Ramos (cell line): Measurements from ENCODE around the gene RUNDC1.
"Not testable (repeated sequence)": the region's sequence is repeated elsewhere in the genome, so short reads cannot be mapped to it uniquely, and the experiment has no call there.

Source experiments
- in situ Hi-C: fragments of 300-500 bp; cut with MboI; formaldehyde crosslinking; loops from one replicate; pipeline ENCODE4 v1.14.3; 2022; ENCODE audit warnings: low sequenced_read_pairs; ENCODE audit not compliant: unreplicated experiment

Gene RUNDC1

DNA sequence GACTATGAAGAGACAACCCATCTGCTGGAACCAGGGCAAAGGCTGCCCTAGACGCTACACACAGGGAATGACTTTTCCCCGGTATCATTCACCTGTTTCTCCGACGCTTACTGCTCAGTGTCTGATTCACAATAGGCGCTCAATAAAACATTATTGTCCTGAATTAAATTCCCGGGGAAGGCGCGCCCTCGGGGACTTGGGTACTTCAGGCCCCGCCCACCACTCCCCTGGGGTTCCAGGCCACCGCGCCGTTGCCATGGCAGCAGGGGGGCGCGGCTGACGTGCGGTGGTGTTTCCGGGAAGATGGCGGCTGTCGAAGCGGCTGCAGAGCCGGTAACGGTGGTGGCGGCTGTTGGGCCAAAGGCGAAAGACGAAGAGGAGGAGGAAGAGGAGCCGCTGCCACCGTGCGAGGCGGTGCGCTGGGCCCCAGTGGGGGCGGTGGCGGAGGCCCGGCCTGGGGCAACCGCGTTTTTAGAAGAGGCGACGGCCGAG is at the start of gene RUNDC1:
Gene RUNDC1 (plus strand): TSS at position 292 of the 492 bp plus-strand sequence. CDS start 12 bp downstream, at position 304.
- in situ Hi-C loops, result loop anchor here (10.0 kb wide), 1 partner anchor 406 kb away; the partner anchor contains the start of gene PSMC3IP

DNA sequence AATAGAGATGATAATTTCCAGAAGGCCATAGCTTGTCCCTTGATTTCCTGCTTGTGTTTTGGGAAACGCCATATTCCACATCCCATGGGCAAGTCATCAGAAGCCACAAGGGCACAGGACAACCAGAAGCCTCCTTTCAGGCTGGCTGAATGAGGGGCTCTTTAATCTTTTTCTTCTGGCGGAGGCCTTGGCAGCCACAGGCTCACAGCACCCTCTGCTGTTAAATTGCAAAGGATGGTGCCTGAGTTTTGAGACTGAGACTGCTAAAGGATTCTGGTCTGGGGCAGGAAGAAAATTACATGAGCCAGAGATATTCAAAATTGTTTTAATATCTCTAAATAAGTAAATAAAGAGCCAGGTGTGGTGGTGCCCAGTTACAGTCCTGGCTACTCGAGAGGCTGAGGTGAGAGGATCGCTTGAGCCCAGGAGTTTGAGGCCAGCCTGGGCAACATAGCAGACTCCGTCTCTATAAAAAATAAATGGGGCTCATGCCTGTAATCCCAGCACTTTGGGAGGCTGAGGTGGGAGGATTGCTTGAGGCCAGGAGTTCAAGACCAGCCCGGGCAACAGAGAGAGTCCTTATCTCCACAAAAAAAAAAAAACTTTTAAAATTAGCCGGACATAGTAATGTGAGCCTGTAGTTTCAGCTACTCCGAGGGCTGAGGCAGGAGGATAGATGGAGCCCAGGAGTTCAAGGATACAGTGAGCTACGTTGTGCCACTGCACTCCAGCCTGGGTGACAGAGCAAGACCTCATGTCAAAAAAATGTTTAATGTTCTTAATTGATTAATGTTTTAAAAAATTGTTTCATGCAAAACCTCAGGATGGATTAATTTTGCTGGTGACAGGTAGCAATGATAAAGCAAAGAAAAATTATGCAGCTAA is 42.4 kb upstream of the RUNDC1 start:
- in situ Hi-C loops, result loop anchor here (10.0 to 25.0 kb wide), 2 partner anchors 103 to 226 kb away; partner anchors contain the start of gene PSME3

DNA sequence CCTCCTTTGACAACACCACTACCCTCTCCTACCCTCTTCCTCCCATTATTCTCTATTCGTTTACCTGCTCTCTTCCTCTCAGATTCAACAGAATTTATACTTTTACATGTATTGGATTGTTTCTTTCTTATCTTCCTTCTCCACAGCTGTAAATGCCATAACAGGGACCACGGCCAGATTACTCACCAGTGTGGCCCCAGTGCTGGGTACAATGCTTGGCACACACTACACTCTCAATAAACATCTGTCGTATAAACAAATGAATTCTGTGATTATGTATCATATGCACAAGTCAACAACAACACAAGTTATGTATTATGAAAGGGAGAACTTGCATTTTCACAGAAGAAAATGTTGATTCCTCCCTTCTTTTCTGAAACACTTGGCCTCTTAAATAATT is 36.2 kb upstream of the RUNDC1 start:
- in situ Hi-C loops, result loop anchor here (25.0 kb wide), 1 partner anchor 232 kb away; no protein-coding TSS in a partner anchor

DNA sequence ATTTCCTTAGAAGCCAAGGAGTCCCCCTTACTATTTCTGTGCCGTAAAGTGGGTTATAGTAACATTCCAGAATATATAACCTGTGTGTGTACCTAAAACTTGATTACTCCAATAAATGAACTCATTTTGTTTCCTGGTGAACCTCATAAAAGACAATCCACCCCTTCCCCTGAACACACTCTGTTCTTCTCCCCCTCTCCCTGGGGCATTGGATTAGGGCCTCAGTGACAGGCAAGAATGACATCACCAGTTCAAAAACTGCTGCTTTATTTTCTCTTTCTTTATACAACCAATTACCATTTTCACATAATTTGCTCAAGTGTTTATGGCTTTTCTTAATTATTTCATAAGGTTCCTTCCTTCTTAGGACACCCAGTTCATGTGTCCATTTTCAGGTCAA is 33.6 kb upstream of the RUNDC1 start:
- in situ Hi-C loops, result loop anchor here (25.0 kb wide), 1 partner anchor 235 kb away; no protein-coding TSS in a partner anchor

DNA sequence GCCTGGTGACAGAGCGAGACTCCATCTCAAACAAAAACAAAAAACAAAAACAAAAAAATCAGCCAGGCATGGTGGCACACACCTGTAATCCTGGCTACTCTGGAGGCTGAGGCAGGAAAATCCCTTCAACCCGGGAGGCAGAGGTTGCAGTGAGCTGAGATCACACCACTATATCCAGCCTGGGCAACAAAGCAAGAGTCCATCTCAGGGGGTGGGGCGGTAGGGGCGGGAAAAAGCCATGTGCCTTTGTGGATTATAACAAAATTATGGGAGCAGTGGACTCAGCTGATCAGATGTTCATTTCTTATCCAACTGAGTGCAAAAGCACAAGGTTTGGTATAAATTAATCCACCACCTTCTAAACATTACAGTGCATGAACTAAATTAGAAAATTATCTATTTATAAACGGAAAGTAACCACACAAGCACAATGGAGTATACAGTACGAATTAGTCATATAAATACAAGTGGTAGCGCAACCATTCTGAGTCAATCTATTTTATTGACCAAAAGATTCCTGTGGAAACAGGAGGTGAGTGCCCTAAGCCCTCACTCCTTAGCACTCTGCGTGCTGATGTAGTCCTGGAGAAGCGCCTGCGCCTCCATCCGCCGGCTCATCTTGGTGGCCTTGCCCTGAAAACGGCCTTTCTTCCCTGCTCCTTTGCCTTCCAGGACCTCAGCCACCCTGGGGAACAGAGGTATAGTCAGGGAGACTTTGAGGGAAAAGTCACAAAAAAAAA is 30.2 kb upstream of the RUNDC1 start:
- in situ Hi-C loops, result loop anchor here (10.0 kb wide), 1 partner anchor 55 kb away; no protein-coding TSS in a partner anchor

DNA sequence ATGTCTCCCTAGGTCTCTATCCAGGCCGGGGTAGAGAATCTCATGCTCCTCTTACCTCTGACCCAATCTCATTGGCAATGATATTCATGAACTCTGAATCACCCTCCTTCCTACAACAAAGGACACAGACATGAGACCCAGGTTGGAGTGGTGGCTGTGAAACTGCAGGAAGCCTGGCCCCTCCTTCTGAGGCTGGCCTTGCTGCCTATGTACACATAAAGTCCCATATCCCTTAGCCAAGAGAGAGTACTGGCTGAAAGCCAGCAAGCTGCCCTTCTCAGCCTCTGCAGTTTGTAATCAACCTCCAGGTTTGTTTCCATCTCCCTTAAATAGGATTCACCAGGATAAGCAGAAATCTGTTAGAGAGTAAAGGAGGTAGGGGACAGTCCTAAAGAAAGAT is 26.7 kb upstream of the RUNDC1 start:
- in situ Hi-C loops, result loop anchor here (10.0 kb wide), 1 partner anchor 59 kb away; no protein-coding TSS in a partner anchor

DNA sequence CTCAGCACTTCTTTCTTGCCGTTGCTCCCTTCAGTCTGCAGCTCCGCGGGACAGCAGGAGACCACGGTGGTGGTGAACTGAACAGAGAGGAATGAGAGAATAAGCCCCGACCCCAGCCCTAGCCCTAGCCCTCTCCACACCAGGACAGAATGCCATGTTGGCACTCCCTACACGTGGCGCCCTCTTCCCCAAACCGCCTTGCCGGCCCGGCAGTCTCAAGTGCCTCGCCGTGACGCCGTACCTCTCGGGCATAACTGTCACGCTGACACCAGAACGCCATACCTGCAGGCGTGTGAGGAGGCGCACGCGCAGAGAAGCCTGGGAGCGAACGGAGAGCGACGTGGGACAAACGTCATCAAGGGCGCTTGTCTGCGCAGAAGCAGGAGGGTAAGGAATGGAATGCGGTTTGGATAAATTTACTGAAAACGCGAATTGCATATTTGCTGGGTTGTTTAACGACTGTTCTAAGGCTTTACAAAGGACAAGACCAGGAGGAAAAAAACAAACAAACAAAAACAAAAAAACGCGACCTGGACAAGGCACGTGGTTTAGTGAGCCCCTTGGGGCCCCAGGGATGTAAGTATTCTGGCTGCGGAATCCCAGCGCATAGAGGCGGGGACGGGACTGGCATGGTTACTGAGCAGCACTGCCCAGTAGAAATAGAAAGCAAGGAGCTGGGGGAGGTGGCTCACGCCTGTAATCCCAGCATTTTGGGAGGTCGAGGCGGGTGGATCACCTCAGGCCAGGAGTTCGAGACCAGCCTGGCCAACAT is 16.0 kb upstream of the RUNDC1 start, which contains the start of gene AARSD1:
Gene AARSD1 (minus strand): TSS at position 294 of the 772 bp plus-strand sequence. CDS start 14 bp downstream, at position 280.
- in situ Hi-C loops, result no loop called here

DNA sequence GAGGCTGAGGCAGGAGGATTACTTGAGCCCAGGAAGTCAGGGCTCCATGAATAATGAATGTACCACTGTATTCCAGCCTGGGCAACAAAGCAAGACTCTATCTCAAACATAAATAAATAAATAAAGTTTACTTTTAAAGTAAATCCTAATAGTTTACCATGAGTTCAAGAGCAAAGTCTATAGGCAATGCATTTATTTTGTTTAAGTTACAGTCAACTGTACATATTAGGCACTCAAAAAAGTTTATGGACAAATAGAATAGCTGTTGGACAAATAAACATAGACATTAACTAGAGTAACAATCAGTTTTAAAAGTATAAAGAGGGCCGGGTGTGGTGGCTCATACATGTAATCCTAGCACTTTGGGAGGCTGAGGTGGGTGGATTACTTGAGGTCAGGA is 12.4 kb upstream of the RUNDC1 start:
- in situ Hi-C loops, result no loop called here

DNA sequence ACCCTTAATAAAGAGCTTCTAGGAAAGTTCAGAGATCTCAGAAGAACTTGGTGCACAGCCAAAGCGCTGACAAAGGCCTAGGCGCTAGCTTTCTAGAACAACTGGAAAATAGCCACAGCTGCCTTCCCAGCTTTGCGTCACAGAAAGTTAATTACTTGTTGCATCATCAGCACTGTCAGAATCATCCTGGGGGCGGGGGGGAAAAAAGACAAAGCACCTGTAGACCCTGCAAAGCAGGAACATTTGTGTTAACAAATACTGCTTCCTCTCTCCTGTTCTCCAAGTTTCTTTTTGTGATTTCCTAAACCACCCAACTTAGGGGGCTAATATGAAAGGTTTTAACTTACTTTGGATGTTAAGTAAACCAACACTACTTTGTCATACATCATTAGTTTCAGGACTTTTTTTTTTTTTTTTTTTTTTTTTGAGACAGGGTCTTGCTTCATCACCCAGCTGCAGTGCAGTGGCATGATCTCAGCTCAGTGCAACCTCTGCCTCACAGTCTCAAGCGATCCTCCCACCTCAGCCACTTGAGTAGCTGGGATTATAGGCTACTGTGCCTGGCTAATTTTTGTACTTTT is 11.3 kb upstream of the RUNDC1 start:
- in situ Hi-C loops, result no loop called here

DNA sequence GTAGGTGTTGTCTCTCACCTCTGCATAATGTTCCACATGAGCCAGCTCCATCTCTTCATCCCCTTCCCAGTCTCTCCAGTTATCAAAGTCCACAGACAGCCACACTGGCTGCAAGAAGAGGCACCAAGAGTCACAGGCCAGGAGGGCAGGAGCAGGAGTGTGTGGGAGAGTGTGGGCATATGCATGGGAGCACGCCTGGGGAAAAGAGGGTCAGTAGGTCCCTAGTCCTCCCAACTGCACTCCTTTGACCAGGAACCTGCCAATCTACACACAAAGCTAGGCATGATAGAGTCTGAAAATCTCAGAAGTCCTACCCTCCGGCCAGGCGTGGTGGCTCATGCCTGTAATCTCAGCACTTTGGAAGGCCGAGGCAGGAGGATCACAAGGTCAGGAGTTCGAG is 8.8 kb upstream of the RUNDC1 start:
- in situ Hi-C loops, result no loop called here

DNA sequence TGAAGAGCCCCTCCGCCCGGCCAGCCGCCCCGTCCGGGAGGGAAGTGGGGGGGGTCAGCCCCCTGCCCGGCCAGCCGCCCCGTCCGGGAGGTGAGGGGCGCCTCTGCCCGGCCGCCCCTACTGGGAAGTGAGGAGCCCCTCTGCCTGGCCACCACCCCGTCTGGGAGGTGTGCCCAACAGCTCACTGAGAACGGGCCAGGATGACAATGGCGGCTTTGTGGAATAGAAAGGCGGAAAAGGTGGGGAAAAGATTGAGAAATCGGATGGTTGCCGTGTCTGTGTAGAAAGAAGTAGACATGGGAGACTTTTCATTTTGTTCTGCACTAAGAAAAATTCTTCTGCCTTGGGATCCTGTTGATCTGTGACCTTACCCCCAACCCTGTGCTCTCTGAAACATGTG is 7.0 kb upstream of the RUNDC1 start:
- in situ Hi-C loops, result not testable (repeated sequence)

DNA sequence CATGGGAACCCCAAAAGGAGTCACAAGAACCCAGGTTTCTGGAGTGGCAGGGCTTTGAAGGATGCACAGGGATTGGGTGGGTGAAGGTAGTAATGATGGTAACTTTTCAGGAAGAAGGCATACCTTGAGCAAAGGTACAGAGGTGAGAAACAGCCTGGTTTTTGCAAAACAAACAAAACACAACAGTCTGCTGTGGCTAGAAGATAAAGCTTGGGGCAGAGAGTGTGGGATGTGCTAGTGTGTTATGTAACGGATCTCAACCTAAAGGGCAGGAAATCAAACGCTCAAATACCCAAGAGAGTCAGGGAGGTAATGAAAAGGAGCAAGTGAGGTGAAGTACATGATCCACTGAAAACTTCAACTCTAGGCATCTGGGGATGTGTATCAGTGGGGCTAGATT is 5.1 kb upstream of the RUNDC1 start:
- in situ Hi-C loops, result no loop called here

DNA sequence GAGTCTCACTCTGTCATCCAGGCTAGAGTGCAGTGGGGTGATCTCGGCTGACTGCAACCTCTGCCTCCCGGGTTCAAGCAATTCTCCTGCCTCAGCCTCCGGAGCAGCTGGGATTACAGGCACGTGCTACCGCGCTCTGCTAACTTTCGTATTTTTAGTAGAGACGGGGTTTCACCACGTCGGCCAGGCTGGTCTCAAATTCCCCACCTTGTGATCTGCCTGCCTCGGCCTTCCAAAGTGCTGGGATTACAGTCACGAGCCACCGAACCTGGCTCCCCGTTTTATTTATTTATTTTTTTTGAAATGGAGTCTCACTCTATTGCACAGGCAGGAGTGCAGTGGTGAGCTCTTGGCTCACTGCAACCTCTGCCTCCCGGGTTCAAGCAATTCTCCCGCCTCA is 4.7 kb upstream of the RUNDC1 start:
- in situ Hi-C loops, result not testable (repeated sequence)

DNA sequence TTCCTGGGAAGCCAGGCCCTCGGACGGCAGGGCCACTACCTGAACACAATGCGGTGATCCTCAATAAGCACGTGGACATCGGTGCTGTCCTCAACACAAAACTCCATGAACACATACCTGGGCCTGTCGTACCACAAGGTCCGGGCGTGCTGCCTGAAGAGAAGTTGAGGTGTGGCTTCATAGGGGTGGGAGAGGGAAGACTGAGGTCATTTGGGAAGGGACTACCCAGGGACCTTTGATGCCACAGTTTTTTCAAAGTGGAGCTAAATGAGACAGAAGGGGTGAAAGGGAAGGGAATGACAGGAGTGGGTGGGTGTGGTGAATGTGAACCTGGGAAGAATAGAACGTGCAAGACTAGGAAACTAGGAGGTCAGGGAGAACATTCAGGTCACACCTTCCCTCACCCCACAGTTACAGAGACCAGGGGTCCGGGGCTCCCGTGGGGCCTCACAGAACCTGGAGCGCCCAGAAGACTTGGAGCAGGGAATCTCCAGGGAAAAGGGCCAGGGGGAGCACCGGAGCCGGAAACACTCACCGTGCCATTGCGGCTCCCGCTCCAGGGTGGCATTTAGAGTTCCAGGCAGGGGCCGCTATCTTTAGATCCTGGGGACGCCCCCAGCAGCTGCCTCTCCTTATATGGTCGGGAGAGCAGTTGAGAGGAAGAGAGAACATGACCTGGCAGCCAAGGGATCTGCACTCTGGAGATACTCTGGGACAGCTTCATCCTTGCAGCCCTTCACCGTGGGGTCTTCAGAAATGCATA is 673 bp upstream of the RUNDC1 start, which contains the start of gene PTGES3L:
Gene PTGES3L (minus strand): TSS at position 570 of the 763 bp plus-strand sequence. CDS start 27 bp downstream, at position 543.
- in situ Hi-C loops, result loop anchor here (10.0 kb wide), 1 partner anchor 405 kb away; the partner anchor contains the start of gene PSMC3IP

DNA sequence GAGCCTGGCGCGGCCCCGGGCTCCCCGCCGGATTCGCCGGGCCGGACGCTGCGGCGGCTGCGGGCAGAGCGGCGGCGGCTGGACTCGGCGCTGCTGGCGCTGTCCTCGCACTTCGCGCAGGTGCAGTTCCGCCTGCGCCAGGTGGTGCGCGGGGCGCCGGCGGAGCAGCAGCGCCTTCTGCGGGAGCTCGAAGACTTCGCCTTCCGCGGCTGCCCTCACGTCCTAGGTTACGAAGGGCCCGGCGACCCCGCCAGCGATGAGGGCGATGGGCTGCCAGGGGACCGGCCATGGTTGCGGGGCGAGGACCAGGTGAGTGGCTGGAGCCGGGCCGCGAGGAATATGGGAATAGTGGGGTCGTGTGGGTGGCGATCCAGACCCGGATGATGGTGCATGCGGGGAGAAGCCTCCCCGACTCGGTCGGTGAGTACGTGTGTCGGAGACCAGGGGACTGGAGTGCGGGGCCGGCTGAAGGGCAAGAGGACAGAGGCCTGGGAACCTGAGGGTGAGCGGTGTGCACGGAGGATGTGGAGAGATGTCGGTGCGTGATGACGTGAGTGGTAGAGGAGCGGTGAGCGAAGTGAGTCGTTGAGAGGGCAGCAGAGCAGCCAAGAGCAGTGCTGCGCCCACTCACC is 517 bp downstream of the RUNDC1 start:
- in situ Hi-C loops, result loop anchor here (10.0 kb wide), 1 partner anchor 406 kb away; the partner anchor contains the start of gene PSMC3IP

DNA sequence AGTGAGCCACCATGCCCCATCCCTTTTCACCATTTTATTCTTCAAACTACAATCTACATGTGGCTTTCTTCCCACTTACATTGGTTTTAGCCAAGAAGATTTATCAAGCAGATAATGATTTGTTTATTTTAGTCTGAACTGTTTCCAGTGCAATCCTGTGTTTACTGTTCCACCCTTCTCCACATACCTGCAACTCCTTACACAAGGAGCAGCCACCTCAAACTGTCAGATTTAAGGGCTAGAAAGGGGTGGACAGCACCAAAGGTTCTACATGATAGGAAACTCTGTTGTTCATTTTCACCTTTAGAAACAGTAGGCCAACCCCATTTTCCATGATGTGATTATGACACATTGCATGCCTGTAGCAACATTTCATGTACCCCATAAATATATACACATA is 1.9 kb downstream of the RUNDC1 start:
- in situ Hi-C loops, result loop anchor here (10.0 kb wide), 1 partner anchor 407 kb away; the partner anchor contains the start of gene PSMC3IP

DNA sequence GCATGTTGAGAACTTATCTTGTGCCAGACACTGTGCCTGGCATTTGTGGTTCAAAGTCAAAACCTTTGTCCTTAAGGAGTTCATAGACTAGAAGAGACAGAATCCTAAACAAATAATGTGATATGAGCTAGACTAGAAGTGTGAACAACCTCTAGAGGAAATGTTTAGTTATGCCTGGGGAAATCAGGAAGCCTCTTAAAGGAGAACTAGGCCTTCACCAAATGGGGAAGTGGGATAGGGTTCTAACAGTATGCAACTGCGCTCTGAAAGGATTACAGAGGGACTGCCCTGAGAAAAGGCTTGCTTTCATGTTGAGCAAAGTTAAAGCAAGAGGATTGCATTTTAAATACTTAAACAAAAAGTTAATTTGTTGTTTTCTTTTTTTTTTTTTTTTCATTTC is 4.9 kb downstream of the RUNDC1 start:
- in situ Hi-C loops, result loop anchor here (10.0 kb wide), 1 partner anchor 410 kb away; the partner anchor contains the start of gene PSMC3IP

DNA sequence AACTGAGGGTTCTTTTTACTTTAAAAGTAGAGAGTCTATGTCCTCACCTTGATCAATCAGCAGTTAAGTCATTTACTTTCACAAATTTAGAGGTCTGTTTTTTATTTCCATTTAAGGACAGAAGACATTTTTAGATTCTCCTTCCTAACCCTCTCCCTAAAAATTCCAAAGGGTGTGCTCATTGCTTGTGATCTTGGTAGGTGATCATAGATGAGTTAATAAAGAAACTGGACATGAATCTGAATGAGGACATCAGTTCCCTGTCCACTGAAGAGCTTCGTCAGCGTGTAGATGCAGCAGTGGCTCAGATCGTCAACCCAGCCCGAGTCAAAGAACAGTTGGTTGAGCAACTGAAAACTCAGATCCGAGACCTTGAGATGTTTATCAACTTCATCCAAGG is 8.8 kb downstream of the RUNDC1 start:
- in situ Hi-C loops, result loop anchor here (10.0 kb wide), 1 partner anchor 414 kb away; the partner anchor contains the start of gene PSMC3IP
